IPS-NIHi7 (cell line): ENCODE measurements around the gene GARRE1.
"Not testable (repeated sequence)": the region's sequence is repeated elsewhere in the genome, so short reads cannot be mapped to it uniquely, and the experiment has no call there.

Source experiments
- DNase-seq: peaks from one replicate; pipeline ENCODE4 v3.0.0; 2012; ENCODE audit warnings: mixed read lengths; ENCODE audit errors: extremely low spot score

The GARRE1 gene, protein sequence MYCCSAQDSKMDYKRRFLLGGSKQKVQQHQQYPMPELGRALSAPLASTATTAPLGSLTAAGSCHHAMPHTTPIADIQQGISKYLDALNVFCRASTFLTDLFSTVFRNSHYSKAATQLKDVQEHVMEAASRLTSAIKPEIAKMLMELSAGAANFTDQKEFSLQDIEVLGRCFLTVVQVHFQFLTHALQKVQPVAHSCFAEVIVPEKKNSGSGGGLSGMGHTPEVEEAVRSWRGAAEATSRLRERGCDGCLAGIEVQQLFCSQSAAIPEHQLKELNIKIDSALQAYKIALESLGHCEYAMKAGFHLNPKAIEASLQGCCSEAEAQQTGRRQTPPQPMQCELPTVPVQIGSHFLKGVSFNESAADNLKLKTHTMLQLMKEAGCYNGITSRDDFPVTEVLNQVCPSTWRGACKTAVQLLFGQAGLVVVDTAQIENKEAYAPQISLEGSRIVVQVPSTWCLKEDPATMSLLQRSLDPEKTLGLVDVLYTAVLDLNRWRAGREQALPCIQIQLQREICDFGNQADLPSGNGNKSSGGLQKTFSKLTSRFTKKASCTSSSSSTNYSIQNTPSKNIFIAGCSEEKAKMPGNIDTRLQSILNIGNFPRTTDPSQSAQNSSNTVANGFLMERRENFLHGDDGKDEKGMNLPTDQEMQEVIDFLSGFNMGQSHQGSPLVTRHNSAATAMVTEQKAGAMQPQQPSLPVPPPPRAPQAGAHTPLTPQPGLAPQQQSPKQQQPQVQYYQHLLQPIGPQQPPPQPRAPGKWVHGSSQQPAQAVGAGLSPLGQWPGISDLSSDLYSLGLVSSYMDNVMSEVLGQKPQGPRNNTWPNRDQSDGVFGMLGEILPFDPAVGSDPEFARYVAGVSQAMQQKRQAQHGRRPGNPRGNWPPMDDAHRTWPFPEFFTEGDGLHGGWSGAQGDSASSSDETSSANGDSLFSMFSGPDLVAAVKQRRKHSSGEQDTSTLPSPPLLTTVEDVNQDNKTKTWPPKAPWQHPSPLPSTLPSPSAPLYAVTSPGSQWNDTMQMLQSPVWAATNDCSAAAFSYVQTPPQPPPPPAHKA (N-terminal part only)

DNA sequence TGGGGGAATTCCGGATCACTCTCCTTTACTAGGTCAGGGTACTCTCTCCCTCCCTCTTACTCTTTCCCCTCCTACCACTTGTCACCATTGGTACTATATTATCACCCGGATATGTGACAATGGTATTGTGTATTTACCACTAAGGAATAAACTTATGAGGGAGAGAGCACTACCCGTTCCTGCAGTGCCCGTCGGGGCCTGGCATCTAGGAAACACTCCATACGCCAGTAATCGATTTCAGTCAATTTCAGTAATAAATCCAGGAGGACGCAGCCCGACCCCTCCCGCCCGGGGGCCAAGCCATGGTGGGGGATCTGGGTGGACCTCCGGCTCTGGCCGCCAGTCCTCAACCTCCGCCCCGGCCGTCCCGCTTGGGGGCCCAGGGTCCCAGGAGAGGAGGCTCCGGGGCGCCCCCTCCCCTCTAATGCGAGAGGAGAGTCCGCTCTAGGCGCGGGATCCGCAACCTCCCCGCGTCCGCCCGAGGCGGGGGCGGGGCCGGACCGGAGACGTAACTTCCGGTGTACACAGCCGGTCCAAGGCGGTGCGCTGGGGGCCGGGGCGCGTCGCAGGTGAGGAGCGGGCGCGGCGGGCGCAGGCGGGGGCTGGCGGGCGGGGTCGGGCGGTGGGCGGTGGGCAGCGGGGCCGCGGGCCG is at the start of gene GARRE1:
Gene GARRE1 (plus strand): TSS at position 509 of the 652 bp plus-strand sequence. CDS start 45,920 bp downstream, outside the sequence.
- peak; percentile 91 for DNase-seq

DNA sequence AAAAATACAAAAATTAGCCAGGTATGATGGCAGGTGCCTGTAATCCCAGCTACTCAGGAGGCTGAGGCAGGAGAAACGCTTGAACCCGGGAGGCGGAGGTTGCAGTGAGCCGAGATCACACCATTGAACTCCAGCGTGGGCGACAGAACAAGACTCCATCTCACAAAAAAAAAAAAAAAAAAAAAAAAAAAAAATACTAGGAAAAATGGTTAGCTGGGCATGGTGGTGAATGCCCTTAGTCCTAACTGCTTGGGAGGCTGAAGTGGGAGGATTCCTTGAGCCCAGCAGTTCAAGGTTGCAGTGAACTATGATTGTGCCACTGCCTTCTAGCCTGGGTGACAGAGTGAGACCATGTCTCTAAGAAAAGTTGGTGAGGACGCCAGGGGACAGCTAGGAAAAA is 49.0 kb upstream of the GARRE1 start:
- not testable (repeated sequence) for DNase-seq

DNA sequence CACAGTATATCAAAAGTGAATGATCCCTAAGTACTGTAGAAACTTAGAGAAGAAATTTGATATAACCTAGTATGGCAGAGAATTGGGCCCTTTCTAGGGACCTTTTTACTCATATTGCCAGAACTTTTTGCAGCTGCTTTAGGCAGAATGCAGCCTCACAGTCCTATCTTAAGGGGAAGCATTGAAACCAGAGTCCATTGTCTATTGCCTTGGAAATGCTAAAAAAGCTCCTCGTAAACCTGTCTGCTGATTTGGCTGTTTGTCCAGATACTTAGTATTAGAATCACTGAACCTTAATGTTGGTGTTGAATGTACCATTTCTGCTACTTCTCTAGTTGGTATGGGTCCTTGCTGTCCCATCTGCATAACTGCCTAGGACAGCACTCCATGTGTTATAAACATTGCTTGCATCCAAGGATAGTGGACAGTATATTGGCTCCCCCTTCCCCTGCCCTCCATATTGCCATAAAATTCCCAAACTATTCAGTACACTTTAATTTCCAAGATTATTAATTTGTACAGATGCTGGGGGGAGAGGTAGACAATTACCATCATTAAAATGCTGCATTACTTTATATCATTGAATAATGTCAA is 46.0 kb upstream of the GARRE1 start:
- no peak for DNase-seq

DNA sequence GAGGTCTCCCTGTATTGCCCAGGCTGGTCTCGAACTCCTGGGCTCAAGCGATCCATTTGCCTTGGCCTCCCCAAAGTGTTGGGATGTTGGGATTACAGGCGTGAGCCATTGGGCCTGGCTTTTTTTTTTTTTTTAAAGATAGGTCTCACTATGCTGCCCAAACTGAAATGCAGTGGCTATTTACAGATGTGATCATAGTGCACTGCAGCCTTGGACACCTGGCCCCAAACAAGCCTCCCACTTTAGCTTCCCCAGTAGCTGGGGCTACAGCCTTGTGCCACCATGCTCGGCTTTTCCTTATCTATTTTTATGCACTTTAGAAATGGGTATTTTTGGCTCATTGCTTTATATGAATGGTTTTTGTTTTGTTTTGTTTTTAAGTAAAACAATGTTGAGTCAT is 44.6 kb upstream of the GARRE1 start:
- no peak for DNase-seq

DNA sequence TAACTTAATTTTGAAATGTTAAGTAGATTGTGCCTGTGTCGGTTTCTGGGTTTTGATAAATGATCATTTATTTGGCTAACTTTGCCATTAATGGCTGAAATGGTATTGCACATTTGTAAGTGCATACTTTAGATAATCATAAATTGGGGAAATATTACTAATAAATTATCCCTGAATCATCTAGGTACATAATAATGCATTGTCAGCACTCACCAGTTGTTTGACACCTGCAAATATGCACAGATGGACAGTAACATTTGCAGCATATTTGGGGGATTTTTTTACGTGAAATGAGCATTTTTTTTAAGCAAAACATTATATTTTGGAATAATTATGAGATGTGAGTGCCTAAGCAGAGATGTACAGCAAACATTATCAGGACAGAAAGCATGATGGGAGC is 41.1 kb upstream of the GARRE1 start:
- DNase-seq = no peak

DNA sequence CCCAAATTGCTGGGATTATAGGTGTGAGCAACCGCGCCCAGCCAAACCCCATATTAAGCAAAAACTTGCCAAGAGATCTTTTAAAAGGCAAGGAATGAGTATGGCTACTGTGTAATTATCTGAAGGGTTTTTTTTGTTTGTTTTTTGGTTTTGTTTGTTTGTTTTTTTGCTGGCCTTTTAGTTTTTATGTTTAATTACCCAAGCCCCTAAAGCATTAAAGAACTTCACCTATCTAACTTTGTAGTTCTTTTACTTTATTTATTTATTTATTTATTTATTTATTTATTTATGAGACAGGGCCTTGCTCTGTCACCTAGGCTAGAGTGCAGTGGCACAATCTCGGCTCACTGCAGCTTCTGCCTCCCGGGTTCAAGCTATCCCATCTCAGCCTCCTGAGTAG is 40.3 kb upstream of the GARRE1 start:
- DNase-seq = no peak

DNA sequence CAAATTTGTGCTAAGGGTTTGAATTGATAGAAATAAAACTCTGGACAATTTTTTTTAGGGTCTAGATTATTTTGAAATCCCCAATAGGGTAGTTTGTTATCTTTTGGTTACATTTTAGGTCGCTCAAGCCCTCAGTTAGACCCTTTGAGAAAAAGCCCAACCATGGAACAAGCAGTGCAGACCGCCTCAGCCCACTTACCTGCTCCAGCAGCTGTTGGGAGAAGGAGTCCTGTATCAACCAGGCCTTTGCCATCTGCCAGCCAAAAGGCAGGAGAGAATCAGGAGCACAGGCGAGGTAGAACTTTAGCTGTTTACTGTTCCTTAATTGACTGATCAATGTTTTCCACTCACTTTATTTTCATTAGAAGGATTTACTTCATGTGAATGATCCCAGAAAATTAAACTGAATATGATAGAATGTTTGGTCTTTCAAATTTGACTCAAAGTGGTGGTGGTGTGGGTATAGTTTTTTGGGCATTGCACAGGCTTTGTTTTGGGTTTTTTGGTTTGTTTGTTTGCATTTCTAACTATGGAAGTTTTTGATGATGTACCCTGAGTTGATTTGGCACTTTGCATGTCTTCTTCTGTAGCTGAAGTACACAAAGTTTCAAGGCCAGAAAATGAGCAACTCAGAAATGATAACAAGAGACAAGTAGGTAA is 39.2 kb upstream of the GARRE1 start:
- no peak for DNase-seq

DNA sequence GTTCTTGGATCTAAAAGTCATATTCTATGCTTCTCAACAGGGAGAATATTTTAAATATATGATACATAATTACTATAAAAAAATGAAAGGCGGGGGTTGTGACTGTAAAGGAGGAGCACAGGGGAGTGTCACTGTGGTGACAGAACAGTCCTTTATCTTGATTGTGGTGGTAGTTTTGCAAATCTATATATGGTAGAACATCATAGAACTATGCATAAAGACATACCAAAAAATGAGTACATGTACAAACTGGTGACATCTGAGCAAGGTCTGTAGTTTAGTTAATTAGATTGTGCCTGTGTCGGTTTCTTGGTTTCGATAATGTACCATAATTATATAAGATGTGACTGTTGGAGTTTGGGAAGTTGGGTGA is 38.7 kb upstream of the GARRE1 start:
- no peak for DNase-seq

DNA sequence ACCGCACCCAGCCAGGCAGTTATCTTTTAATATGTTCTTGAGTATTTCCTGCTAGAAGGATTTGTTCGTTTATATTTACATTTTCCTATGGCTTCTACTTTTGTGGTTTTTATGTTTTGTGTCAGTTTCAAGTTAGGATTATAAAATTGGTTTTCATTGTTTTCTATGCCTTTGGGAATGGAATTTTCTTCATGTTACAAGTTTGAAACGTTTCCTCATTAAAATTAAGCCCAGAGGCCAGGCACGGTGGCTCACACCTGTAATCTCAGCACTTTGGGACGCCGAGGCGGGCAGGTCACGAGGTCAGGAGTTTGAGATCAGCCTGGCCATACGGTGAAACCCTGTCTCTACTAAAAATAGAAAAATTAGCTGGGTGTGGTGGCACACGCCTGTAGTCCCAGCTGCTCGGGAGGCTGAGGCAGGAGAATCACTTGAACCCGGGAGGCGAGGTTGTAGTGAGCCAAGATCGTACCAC is 37.6 kb upstream of the GARRE1 start:
- DNase-seq = not testable (repeated sequence)

DNA sequence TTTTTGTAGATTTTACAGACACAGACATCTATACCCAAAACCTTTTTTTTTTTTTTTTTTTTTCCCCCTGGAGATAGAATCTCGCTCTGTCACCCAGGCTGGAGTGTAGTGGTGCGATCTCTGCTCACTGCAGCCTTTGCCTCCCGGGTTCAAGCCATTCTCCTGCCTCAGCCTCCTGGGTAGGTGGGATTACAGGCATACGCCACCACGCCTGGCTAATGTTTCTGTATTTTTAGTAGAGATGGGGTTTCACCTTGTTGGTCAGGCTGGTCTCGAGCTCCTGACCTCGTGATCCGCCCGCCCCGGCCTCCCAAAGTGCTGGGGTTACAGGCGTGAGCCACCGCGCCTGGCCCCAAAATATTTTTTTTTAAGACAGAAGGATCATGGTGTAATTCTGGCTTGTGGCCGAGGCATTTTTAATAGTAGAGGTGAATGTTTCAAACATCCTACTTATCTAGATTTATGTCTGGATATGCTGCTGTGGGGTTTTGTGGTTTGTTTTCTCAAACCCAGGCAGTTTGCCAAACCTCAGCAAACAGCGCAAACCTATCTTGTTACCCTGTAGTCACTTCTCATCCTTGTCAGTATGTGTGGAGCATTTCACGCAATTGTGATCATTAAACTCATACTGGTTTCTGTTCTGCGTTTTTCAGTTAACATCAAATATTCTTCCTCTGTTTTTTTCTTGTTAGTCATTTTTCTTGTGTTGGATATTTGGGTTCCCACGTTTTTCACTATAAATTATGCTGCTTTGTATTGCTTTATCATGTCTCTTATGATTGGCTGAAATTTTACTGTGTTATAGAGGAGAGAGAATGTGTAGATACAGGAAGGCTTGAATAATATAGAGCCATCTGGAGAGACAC is 36.2 kb upstream of the GARRE1 start:
- DNase-seq = no peak

DNA sequence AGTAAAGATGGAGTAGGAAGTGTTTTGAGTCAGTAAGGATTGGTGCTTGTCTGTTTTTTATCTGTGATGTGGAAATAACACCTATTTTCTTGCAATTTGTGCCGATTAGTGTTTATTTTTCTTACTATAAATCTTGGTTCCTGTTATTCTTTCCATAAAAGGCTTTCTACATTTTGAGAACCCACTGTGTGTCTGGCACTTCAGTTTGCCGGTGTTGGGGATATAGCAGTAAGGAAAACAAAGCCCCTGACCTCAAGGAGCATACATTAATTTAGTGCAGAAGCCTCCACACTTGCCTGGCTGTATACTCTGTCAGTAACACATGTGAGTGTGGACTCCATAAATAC is 35.6 kb upstream of the GARRE1 start:
- DNase-seq = no peak

DNA sequence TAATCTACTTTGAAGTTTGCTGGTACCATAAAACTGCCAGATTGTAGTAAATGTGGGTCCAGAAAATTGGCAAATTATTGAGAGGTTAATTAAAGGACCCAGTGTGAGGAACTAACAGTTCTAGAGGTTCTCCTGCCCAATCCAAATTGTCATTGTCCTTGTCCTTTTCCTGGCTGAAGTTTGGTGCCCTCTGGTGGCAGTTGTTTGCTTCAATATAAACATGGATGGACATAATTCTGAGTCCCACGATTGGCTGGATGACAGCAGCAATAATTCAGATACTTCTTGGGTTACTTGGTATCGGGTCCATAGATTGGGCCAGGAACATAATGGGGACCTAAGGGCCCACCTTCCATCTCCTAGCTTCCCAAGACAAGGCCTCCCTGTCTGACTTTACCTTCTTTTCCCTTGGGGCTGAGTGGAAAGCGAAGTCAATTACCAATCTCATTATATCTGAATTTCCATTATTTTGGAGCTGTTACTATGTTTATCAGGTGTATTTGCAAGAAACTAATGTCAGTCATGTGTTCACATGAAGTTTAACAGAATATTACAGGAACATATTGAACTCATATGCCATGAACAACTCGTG is 33.8 kb upstream of the GARRE1 start:
- DNase-seq = peak; percentile 50

DNA sequence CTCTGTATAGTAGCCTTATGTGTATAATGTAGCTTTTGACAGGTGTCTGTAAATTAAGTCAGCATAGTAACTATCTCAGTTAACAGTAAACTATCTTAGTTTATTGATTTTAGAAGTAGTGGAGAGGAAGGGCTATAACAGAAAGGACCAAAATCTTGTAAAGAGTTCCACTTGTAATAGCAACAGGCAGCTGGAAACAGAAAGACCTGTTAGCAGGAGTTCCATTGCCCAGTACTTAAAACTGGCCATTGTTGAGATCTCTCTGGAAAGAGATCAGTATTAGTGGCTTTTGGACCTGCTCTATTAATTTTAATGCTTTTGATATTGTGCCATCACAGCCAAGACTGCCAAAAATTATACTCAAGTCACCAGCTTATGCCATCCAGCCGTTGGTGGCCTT is 32.0 kb upstream of the GARRE1 start:
- DNase-seq = no peak

DNA sequence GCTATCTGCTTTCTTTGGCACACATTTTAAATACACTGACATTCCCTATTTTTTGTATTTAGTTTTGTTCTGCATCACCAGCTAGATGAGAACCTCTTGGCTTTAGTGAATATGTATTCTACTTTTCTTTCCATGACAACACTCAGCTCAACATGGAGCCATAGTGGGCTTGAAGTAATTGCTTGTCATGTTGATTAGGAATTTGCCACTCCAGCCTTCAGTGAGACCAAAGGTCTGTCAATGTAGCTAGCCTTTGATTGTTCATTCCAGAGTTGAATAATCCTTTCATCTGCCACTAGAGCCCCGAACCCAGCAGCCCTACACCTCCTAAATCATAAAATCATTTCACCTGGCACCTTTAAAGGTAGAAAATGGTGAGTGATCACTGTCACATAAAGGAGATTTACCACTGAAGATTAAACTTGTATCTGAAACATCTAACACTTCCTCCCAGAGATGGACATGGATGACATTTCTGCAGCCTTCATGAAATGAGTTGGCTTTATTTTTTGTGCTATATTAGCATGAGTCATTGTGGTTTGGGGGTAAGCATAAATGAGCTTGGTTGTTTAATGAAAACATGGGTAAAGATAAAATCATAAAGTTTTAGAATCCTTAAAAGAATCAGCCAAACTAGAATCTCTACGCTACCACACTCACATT is 29.2 kb upstream of the GARRE1 start:
- DNase-seq = peak; percentile 35

DNA sequence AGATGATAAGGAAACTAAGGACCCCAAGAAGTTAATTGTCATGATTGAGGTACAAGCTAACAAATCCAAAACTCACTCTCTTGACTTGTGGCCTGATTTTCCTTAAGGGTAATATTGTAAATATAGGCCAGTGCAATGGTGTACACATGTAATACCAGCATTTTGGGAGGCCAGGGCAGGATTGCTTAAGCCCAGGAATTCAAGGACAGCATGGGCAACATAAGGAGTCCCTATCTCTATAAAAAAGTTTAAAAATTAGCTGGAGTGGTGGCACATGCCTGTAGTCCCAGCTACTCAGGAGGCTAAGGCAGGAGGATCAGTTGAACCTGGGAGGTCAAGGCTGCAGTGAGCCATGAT is 28.7 kb upstream of the GARRE1 start:
- DNase-seq = no peak

DNA sequence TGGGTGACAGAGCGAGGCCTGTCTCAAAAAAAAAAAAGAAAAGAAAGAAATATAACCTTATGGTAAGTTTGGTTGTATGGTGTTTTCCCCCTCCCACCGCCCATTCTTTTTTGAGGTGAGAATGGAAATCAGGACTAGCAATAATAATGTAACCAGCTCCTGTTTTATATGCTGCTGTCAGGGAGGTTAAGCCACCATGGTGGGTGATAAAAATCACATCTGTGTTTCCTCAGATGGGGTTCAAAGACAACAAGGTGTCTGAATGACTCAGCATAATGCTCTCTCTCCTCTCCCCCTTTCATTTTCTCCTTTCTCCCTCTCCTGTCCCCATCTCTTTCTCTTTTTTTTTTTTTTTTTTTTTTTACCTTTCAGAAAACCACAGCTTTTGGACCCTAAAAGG is 28.3 kb upstream of the GARRE1 start:
- DNase-seq = no peak

DNA sequence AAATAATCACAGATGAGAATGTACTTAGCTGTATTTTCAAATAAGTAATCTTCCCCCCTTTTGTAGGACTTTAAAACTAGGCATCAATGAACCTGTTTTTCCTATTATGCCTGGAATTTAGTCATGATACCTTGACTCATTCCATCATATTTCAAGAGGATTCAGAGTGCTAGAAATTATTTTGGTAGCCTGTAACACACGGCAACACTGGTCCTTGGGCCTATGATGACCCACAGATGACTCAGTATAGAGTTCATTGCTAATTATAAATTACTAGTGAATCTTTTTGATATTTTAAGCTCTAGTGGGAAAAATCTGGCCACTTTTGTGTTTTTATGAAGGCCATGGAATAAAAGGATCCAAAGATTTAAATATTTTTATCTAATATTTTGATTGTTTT is 26.0 kb upstream of the GARRE1 start:
- DNase-seq = no peak

DNA sequence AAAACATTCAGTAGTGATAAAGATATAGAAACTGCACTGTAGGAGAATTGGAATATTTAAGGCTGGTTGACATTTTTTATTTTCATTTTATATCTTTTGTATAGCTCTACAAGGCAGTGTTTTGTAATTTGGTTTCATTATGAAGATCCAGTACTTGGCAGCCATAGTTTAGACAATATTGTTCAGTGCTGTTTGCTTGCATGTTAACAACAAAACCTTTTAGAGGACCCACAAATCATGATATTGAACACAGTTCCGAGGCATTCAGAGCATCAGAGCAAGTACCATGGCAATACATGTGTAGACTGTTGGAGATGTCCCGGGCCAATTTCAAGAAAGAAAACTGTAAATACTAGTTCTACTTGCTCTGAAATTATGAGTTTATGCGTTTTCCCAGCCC is 25.6 kb upstream of the GARRE1 start:
- no peak for DNase-seq

DNA sequence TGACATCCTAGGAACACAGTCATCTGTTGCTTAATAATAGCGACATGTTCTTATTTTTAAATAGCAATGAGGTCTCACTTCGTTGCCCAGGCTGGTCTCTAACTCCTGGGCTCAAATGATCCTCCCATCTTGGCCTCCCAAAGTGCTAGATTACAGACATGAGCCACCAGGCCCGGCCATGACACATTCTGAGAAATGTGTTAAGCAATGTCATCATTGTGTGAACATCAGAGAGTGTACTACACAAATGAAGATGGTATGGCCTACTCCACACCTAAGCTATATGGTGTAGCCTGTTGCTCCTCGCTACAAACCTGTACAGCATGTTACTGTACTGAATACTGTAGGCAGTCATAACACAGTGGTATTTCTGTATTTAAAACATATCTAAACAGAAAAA is 24.6 kb upstream of the GARRE1 start:
- no peak for DNase-seq
